Renal cortical epithelial cell (primary cell): ENCODE results near the gene SLC39A11. TPM values are rescaled to one million over a fixed set of nuclear protein-coding genes. Genes with fewer than 3 reads are reported as not detected.

Experiments
- DNase-seq: peaks from one replicate; pipeline ENCODE4 v3.0.0-alpha.2; 2011; ENCODE audit warnings: low read depth
- total RNA-seq: library from RNA; depleted of rRNA; stranded (reverse); fragments of >200 nt; gene quantifications from 2 replicates; pipeline ENCODE4 v1.2.3, GENCODE V29; 2014

SLC39A11 gene
- total RNA-seq, 1 donor from 2014 or later, result 24.2 TPM

DNA sequence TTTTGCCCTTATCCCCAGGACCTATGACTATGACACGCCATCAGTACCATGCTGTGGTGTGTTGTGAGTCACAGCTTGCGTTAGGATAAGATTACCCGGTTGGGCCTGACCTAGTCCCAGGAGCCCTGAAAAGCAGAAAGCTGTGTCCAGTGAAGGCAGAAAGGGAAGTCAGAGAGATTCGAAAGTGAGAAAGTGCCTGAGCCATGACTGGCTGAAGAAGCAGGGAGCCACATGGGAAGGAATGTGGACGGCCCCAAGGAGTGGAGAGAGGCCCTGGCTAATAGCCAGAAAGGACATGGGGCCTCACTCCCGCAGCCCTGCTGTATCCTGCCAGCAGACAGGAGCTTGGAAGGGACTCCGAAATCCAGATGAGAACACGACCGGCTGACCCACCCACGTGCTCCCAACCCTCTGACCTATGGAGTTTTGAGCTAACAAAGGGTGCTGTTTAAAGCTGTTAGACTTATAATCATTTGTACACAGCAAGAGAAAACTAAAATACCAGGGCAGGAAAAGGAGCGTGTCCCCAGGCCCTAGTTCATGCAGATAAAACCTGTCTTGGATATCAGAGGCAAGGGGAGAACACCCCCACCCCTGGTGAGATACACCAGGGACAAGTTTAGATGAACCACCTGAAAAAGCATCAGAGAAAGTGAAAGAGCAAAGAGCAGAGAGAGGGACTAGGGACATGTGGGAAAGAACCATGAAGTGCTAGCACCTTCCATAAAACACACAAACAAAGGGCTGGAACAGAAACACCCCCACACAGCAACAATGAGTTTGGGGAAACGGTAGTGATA is 115.3 kb downstream of the SLC39A11 start:
- DNase-seq, result peak; percentile 88

- no peak for DNase-seq
These were observed 117.0 kb downstream of the SLC39A11 start for GRCh38 chr17:72975509-72975908.

DNA sequence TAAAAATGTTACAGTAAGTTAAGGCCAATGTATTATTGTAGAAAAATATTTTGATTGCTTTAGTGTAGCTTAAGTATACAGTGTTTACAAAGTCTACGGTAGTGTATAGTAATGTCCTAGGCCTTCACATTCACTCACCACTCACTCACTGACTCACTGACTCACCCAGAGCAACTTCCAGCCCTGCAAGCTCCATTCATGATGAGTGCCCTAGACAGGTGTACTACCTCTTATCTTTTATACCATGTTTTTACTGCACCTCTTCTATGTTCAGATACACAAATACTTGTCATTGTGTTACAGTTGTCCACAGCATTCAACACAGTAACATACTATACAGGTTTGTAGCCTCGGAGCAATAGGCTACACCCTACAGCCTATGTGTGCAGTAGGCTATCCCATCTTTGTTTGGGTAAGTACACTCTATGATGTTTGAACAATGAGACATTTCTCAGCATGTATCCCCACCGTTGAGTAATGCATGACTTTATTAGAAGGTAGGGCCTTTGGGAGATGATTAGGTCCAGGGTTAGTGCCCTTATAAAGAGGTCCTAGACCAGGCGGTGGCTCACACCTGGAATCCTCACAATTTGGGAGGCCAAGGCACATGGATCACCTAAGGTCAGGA is 117.8 kb downstream of the SLC39A11 start:
- DNase-seq, result no peak

- DNase-seq, result no peak
These were observed 120.1 kb downstream of the SLC39A11 start for GRCh38 chr17:72972263-72972951.

DNA sequence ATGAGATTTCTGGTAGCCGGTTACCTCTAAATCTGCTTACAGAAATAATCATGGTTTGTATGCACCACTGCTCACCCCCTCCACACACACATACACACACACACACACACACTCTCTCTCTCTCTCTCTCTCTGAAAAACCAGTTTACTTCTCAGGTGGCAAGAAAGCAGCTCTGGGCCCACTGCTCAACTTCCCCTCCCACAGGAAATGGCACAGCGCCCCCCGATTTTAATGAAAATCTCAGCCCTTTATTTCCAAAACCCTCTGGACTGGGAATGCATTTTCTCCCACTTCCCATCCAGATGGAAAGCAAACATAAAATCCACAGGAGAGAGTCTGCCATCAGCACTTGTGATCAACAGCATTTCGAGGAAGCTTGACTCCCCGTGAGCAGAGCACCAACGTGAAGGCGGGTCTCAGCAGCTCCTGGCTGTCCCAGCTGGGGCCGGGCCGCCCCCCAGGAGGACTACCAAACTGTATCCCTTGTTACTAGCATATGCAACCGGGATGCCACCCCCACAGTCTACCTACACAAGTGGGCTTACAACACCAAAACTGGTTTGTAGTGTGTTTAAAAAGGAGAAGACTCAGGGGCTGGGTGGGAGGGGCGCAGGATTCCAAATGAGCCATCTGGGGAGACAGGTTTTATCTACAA is 121.1 kb downstream of the SLC39A11 start:
- no peak for DNase-seq

DNA sequence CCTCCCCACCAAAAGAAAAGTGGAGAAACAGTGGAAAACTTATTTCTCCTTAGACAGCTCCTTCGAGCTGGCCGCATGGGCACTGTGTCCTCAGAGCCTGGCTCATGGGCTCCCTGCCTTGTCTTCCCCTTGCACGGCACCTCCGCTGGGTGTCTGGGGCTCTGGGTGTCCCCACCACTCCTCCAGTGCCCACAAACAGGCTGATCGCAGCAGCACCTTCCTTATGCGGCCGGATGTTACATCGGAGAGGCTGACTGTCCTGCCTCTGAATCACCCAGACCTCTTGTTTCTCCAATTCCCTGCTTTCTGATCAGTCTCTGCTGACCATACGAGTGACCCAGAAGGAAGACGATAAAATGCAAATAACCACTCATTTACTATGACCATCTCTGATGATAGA is 121.7 kb downstream of the SLC39A11 start:
- DNase-seq, result no peak

DNA sequence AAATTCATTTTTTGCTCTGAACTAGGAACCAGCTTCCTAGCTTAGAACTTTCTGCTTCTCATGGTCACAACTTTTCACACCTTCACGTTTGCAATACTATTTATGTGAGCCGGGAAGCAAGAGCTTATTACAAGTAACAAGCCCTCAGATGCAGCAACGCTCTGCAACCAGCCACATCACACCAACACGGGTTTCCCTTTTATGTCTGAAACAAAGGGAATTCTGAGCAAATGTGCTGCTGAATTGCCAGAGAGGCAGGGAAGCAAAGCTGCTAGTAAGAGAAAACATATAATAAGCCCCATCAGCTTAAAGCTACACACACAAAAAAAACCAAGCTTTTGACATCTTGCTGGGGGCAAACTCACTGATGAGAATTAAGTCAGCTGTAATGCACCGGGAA is 122.2 kb downstream of the SLC39A11 start:
- DNase-seq, result no peak

GRCh38 chr17:72969293-72969906 is 123.1 kb downstream of the SLC39A11 start:
- DNase-seq, result no peak

DNA sequence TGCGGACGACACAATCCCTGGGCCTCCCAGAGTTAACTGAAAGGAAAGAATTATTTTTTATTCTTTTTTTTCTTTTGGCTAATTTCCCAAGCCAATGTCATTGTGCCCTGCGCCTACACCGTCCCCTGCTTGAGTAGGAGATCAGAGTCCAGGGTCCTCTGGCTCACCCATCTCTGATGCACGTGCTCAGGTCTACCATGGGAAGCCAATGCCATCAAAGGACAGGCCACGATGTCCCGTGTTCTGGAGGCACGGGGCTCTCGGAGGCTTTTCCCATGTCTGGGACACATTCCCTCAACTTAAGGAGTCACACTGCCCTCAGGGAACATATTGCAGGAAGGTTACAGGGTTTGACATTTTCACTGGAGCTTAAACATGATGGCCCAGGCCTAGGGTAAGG is 123.7 kb downstream of the SLC39A11 start:
- DNase-seq, result no peak

DNA sequence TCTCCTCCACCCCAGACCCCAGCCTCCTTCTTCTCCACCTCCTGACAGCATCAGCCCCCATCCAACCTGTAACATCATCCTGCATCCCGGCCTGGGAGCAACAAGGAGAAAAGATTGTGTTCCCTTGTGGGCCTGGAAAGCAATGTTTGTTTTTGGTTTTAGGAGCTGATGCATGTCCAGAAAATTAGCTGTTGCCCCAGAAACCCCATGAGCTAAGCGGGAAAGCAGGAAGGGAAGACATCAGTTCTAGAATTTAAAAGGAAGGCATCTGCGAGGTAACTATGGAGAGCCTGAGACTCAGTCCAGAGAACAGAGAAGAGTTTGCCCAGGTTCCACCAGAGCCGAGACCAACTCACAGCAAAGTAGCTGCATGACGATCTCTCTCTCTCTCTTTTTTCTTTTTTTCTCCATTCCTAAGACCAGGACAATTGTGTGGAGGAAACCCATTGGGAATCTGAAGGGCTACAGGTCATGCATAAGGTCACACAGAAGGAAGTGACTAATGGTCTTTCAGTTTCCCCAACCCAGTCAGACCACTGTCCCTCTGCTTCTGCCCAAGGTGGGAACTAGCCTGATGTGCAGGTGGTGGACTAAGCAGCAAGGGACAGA is 124.4 kb downstream of the SLC39A11 start:
- no peak for DNase-seq

GRCh38 chr17:72967277-72967970 is 125.1 kb downstream of the SLC39A11 start:
- DNase-seq, result no peak

DNA sequence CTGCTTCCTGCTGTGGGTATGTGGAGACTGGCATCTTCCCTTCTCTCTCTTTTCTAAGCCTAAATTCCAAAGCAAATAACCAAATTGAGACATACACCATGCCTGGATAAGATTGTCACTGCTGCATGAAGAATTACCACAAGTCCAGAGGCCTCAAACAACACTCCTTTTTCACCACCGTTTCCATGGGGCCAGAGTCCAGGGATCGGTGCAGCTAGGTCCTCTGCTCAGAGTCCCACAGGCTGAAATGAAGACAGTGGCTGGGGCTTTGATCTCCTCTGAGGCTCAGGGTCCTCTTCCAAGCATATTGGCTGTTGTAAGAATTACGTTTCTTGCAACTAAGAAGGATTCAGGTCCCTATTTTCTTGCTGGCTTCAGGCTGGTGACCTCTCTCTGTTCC is 130.4 kb downstream of the SLC39A11 start:
- DNase-seq, result no peak

DNA sequence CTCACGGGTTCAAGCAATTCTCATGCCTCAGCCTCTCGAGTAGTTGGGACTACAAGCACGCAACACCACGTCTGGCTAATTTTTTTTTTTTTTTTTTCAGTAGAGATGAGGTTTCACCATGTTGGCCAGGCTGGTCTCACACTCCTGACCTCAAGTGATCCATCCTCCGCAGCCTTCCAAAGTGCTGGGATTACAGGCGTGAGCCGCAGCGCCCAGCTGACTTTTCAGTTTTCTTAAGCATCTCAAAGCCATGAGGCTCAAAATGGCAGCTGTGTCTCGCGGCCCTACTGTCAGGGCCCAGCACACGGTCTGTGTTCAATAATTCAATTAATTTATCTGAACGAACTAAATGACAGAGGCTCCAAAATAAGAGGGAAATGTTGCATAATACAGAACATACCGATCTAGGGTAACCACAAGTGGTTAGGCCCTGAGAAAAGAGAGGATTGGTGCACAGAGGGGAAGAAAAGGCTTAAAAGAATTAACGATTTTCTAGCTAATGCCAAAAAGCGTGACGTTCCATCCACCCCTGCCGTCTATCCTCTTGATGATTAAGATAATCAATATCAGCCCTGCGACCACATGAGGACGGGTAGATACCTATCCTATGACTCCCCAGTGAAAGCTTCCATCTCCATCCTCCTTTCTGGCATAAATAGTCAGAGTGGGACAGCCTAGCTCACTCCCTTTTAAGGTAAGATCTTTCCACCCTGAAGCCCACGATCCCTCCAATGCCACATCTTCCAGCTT is 136.9 kb downstream of the SLC39A11 start:
- DNase-seq, result no peak

DNA sequence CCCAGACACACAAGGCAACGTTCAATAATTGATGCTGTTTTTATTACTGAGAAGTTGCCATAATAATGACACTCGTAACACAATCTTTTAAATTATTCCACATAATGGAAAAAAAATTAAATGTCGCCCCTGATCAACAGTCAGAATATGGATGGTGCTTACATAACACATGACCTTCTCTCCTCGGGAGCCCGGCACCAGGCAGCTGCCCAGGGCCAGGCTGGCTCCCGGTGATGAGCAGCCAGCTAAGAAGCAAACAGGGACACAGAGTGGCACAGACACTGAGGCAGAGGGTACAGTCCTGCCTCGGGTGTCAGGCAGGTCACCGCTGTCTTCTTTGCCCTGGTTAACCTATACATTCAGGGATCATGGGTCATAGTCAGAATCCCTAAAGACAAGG is 137.9 kb downstream of the SLC39A11 start:
- no peak for DNase-seq

DNA sequence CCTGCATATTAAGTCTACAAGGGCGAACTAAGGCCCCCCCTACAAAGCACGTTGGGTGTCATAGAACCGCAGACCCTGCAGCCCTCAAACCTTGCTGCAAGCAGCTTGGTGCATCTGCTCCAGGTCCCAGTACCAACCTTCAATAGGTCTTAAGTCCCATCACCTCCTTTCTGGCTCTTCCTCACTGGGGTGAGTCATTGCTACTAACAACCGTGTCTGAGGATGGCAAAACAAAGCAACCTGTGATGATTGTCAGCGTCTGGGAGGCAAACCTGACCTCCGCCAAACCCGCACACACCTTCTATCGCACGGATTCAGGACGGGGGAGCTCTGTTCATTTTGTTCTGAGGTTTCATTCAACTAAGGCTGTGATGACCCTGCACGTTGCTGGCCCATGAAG is 138.9 kb downstream of the SLC39A11 start:
- DNase-seq, result no peak

DNA sequence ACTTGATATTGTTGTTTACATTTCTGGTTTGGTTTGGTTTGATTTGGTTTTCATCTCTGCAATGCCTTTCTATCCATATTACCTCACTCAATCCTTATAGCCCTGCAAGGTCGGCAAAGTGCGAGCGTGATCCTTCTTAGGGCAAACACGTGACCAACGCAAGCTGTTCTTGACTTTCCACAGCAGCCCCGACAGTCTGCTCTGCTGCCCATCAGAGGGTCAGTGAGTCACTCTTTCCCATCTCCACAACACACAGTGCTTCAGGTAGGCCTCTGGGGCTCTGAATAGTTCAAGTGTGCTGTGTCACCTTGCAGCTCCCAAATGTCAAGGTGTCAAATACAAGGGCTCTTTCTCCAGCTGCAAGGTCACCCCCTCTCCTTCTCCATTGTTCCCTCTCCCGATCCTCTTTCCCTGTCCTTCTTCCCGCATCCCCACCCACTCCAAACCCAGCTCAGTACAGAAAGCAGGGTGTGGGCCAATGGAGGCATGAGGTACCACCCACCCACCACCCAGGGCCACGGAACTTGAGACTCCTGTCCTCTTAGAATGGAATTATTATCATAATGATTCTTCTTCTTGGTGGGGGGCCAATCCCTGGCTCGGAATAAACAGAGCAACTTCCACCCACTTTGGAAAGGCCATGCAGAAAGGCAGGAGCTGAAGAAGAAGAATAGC is 139.7 kb downstream of the SLC39A11 start:
- no peak for DNase-seq

DNA sequence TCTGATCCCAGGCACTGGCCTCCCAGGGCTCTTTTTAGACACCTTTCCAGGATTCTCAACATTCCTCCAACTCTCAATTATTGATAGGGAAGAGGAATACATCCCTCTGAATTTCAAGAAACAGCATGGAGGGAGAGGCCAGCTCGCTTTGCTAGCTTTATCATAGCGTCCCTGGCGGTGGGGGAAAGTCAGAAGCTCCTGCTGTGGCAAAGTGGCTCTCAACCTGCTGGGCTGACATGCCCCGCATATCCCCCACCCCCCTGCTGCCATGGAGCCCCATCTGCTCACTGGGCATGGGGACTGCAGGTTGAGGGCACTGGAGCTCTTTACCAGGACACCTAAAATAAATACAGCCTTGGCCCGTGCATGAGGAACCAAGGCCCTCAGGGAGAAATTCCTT is 140.3 kb downstream of the SLC39A11 start:
- no peak for DNase-seq

GRCh38 chr17:72950242-72950931 is 142.1 kb downstream of the SLC39A11 start:
- no peak for DNase-seq

DNA sequence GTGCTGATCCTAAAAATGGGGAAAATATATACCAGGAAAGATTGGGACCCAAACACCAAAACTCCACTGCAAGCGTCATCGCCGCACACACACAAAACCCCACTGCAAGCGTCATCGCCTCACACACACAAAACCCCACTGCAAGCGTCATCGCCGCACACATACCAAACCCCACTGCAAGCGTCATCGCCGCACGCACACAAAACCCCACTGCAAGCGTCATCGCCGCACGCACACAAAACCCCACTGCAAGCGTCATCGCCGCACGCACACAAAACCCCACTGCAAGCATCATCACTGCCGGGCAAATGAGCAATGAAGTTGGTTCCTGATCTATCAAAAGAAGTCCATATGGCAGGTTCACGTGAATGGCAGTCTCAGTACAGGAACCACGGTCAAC is 144.4 kb downstream of the SLC39A11 start:
- DNase-seq, result no peak
